ENCODE measurements around the gene NDUFA5.

- TF ChIP-seq CTCF (IDR thresholded peaks at IDR 0.05): no peak
- TF ChIP-seq POLR2A (IDR thresholded peaks at IDR 0.05): no peak
Observed at GRCh38 chr7:123522066-123522465, 35.6 kb downstream of the NDUFA5 start.
